GM12892 (cell line): Measurements from ENCODE around the gene RBMX.
A peak's percentile ranks its signal among the peaks of the same experiment; 100 is the strongest.

Source experiments
- DNase-seq: peaks from one replicate; pipeline ENCODE4 v3.0.0; 2011; ENCODE audit not compliant: insufficient read length
- FAIRE-seq: peaks from 2 replicates; lab custom pipeline; 2011; peaks lifted over from hg19 to GRCh38; lab: Jason Lieb, UNC
- POLR2A ChIP-seq: IDR thresholded peaks from 2 replicates; pipeline ENCODE4 v1.6.1; 2011; ENCODE audit warnings: low read depth, low read length, control low read depth
- POLR2AphosphoS5 ChIP-seq: IDR thresholded peaks from 2 replicates; pipeline ENCODE4 v1.6.1; 2011; ENCODE audit warnings: low read depth, low read length, control low read depth
- TAF1 ChIP-seq: IDR thresholded peaks from 2 replicates; pipeline ENCODE4 v1.6.1; 2011; ENCODE audit warnings: low read depth, mild to moderate bottlenecking, control low read depth, low read length, borderline replicate concordance

RBMX gene

DNA sequence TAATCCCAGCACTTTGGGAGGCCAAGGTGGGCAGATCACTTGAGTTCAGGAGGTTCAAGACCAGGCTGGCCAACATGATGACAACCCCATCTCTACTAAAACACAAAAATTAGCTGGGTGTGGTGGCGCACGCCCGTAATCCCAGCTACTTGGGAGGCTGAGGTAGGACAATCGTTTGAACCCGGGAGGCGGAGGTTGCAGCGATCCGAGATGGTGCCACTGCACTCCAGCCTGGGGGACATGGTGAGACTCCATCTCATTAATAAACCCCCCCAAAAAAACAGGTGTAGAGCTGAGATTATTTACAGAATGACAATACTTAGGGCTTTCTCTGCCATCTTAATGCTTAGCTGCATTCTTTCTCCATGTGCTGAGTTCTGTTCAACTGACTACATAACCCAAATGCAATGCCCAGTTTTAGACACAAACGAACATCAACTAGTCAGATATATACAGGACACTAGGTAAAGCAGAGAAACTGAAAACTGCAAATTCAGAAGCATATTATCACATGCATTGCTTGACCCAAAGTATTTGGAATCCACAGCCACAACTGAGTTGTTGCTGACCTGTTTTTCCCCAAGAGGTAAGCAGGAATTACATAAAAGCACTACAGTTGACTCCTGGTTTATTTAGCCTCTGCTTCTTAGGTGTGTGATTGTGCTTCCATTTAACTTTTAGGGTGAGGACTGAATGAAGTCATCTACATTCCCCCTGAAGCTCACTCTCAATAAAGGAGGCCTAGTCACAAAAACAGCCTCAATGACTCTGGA, 12.1 kb downstream of the RBMX start:
- peak; percentile 88 for TF ChIP-seq POLR2AphosphoS5
- TF ChIP-seq POLR2A: peak; percentile 28
- TF ChIP-seq TAF1: no peak
- DNase-seq (no peak), FAIRE-seq (no peak)

GRCh38 chrX:136867518-136867917, 13.0 kb downstream of the RBMX start:
- no peak for FAIRE-seq
- TF ChIP-seq POLR2AphosphoS5: peak; percentile 66; the same call in 1 of the 2 replicates
- 0 out of 2 replicates have a peak, but pooled peaks have one; percentile 22 for TF ChIP-seq POLR2A
- no peak for TF ChIP-seq TAF1

GRCh38 chrX:136867096-136867491, 13.4 kb downstream of the RBMX start:
- DNase-seq (no peak), FAIRE-seq (no peak)
- TF ChIP-seq POLR2A (no peak), POLR2AphosphoS5 (no peak), TAF1 (no peak)

More at GRCh38 chrX:136867518-136867917, 13.0 kb downstream of the RBMX start:
- DNase-seq: no peak

GRCh38 chrX:136866337-136867095, 14.0 kb downstream of the RBMX start:
- TF ChIP-seq POLR2A (no peak), TAF1 (no peak), POLR2AphosphoS5 (0 out of 2 replicates have a peak, but pooled peaks have one; percentile 24)

GRCh38 chrX:136865270-136866158, 15.0 kb downstream of the RBMX start:
- FAIRE-seq (no peak), DNase-seq (no peak)
- no peak for TF ChIP-seq TAF1
- no peak for TF ChIP-seq POLR2AphosphoS5

More at GRCh38 chrX:136866337-136867095, 14.0 kb downstream of the RBMX start:
- DNase-seq: no peak
- no peak for FAIRE-seq

GRCh38 chrX:136863826-136864225, 16.7 kb downstream of the RBMX start:
- TF ChIP-seq POLR2A: no peak
- no peak for TF ChIP-seq TAF1
- FAIRE-seq (no peak), DNase-seq (no peak)

DNA sequence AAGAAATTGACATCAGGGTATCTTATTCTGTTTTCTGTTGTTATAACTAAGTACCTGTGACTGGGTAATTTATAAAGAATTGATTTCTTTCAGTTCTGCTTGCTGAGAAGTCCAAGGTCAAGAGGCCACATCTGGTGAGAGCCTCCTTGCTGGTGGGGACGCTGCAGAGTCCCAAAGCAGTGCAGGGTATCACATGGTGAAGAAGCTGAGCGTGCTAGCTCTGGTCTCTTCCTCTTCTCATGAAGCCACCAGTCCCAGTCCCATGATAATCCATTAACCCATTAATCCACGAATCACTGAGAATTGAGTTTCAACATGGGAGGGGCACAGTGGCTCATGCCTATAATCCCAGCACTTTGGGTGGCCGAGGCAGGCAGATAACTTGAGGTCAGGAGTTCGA, 18.0 kb downstream of the RBMX start:
- FAIRE-seq (no peak), DNase-seq (no peak)
- TF ChIP-seq TAF1: no peak
- TF ChIP-seq POLR2AphosphoS5: no peak
- no peak for TF ChIP-seq POLR2A

DNA sequence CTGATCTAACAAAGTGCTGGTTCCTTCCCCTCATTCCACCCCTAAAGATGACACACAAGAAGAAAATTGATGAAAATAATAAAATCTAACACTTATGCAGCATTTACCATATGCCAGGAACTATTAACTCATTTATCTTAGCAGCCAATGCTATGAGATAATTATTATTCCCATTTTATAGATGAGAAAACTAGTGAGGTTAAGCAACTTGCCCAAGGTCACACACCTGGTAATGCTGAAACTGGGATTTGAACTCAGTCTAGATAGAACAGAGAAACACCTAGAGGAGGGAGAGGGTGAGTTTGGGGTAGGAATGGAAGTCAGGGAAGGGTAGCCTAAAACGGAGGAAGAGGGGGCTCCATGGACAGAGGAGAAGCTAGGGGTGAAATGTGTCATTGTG, 18.6 kb downstream of the RBMX start:
- TF ChIP-seq POLR2A (no peak), POLR2AphosphoS5 (no peak), TAF1 (no peak)
- FAIRE-seq (no peak), DNase-seq (no peak)

DNA sequence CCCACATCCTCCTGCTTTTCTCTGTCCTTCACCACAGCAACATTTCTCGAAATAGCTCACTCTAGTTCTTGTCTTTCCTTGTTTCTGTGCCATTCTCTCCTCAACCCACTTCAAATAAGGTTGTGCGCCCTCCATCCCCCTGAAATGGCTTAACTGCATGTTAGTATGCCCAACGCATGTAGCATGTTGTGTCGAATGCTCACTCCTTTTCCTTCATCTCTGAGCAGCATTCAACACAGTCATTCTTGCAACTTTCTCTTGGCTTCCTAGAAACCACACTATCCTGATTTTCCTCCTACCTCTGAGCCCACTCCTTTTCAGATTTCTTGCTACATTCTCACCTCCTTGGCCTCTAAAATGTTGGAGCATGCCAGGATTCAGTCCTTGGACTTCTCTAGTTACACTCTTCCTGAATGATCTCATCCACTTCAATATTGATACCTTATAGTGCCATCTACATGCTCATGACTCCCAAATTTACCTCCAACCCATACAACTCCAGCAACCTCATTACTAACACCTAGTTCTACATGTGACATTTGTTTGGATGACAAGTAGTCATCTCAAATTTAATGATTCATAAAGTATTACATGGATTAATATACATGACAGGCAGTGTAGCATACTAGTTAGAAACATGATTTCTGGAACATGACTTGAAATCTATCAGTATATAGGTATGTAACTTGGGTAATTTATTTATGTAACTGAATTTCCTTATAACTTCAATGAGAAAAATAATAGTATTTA, 22.3 kb downstream of the RBMX start:
- TF ChIP-seq TAF1 (no peak), POLR2AphosphoS5 (no peak), POLR2A (no peak)
- no peak for DNase-seq
- FAIRE-seq: no peak

- TF ChIP-seq POLR2A (no peak), POLR2AphosphoS5 (no peak), TAF1 (no peak)
- FAIRE-seq: no peak
- no peak for DNase-seq
These were observed 24.0 kb downstream of the RBMX start for GRCh38 chrX:136856551-136856950.
